Keratinocyte (primary cell): ENCODE measurements around the gene IER3. TPM values are rescaled to one million over a fixed set of nuclear protein-coding genes. Genes with fewer than 3 reads are reported as not detected.

ENCODE experiments used
- DNase-seq: peaks from one replicate; pipeline ENCODE4 v3.0.0-alpha.2; 2011; ENCODE audit warnings: low read depth, missing footprints, low spot score
- FAIRE-seq: peaks from 2 replicates; lab custom pipeline; 2011; peaks lifted over from hg19 to GRCh38; lab: Jason Lieb, UNC
- H2AFZ ChIP-seq: 2 replicates; pipeline ENCODE4 v1.6.0; 2012; ENCODE audit warnings: low read length, control low read depth, inconsistent platforms; ENCODE audit not compliant: control insufficient read depth
- H3K27ac ChIP-seq: 2 replicates; pipeline ENCODE4 v1.5.1; 2011; ENCODE audit warnings: low read length; ENCODE audit not compliant: control insufficient read depth, insufficient read depth
- H3K27me3 ChIP-seq: 3 replicates; pipeline ENCODE4 v1.6.0; 2011; ENCODE audit warnings: low read length; ENCODE audit not compliant: control insufficient read depth, insufficient read depth; ENCODE audit errors: extremely low read depth
- H3K36me3 ChIP-seq, 2 experiments: 2 replicates in 1 of 2; 3 replicates in 1 of 2; pipeline ENCODE4 v1.5.1; 2011; ENCODE audit warnings: low read length in 2 of 2, mild to moderate bottlenecking in 1 of 2; ENCODE audit not compliant: control insufficient read depth in 2 of 2, insufficient read depth in 2 of 2; ENCODE audit errors: extremely low read depth in 1 of 2
- H3K4me1 ChIP-seq: 3 replicates; pipeline ENCODE4 v1.5.1; 2011; ENCODE audit warnings: low read length; ENCODE audit not compliant: control insufficient read depth, insufficient read depth; ENCODE audit errors: extremely low read depth
- H3K4me2 ChIP-seq: 3 replicates; pipeline ENCODE4 v1.6.0; 2011; ENCODE audit warnings: low read depth, low read length; ENCODE audit not compliant: control insufficient read depth, insufficient read depth; ENCODE audit errors: extremely low read depth
- H3K4me3 ChIP-seq, 3 experiments: fragments of 200-600 bp in 1 of 3; sonication (generic) in 1 of 3; 2 replicates in 2 of 3; 3 replicates in 1 of 3; pipeline ENCODE4 v1.5.1; 2011 to 2016; ENCODE audit warnings: low read length in 3 of 3, mild to moderate bottlenecking in 3 of 3, control low read depth in 2 of 3, inconsistent platforms in 1 of 3, low read depth in 1 of 3, mixed read lengths in 1 of 3, mixed run types in 1 of 3, moderate library complexity in 1 of 3; ENCODE audit not compliant: control insufficient read depth in 2 of 3, insufficient read depth in 2 of 3; ENCODE audit errors: extremely low read depth in 1 of 3
- H3K79me2 ChIP-seq: 2 replicates; pipeline ENCODE4 v1.6.0; 2012; ENCODE audit warnings: low read length; ENCODE audit not compliant: control insufficient read depth, insufficient read depth
- H3K9ac ChIP-seq: 3 replicates; pipeline ENCODE4 v1.6.0; 2011; ENCODE audit warnings: low read length; ENCODE audit not compliant: control insufficient read depth, insufficient read depth; ENCODE audit errors: extremely low read depth
- H3K9me1 ChIP-seq: 3 replicates; pipeline ENCODE4 v1.6.0; 2011; ENCODE audit warnings: low read length; ENCODE audit not compliant: control insufficient read depth, insufficient read depth; ENCODE audit errors: extremely low read depth
- H3K9me3 ChIP-seq: 2 replicates; pipeline ENCODE4 v1.5.1; 2012; ENCODE audit warnings: low read depth, low read length; ENCODE audit not compliant: control insufficient read depth
- H4K20me1 ChIP-seq: 3 replicates; pipeline ENCODE4 v1.6.0; 2011; ENCODE audit warnings: low read length; ENCODE audit not compliant: control insufficient read depth, insufficient read depth; ENCODE audit errors: extremely low read depth
- CTCF ChIP-seq, 3 experiments: IDR thresholded peaks in 1 of 3; conservative IDR thresholded peaks in 1 of 3; optimal IDR thresholded peaks in 1 of 3; 2 replicates in 2 of 3; 3 replicates in 1 of 3; pipeline versions ENCODE3 to v1.5.1; 2011; ENCODE audit warnings: low read length in 3 of 3, mild to moderate bottlenecking in 3 of 3, moderate library complexity in 2 of 3, control low read depth in 1 of 3, inconsistent platforms in 1 of 3; ENCODE audit not compliant: insufficient read depth in 2 of 3; ENCODE audit errors: extremely low read depth in 1 of 3
- EZH2 ChIP-seq: IDR thresholded peaks from one replicate; pipeline ENCODE4 v1.6.1; 2012; ENCODE audit warnings: inconsistent platforms, mild to moderate bottlenecking, low read length, moderate library complexity
- dilution Hi-C: fragments of 300-500 bp; cut with MboI; formaldehyde crosslinking; loops from one replicate; pipeline ENCODE4 v1.7.0; 2020; ENCODE audit warnings: low sequenced_read_pairs; ENCODE audit not compliant: extremely low pct_ligation_motif_present
- polyA plus RNA-seq, 5 experiments: library from polyadenylated mRNA; depleted of rRNA in 3 of 5; stranded (reverse) in 3 of 5; stranded (forward) in 1 of 5; unstranded in 1 of 5; fragments of >200 nt; gene quantifications; 1 replicate in 1 of 5; 2 replicates in 3 of 5; 3 replicates in 1 of 5; pipeline versions ENCODE4 v1.2.1 to v1.2.3, GENCODE V29; 2011 to 2012; ENCODE audit warnings: missing spikeins in 2 of 5, low read depth in 1 of 5, low replicate concordance in 1 of 5

IER3 gene
- polyA plus RNA-seq, 1 donor (not counting 4 experiments of a cell fraction or from before 2014, with no cell fraction given) = 277 TPM

DNA sequence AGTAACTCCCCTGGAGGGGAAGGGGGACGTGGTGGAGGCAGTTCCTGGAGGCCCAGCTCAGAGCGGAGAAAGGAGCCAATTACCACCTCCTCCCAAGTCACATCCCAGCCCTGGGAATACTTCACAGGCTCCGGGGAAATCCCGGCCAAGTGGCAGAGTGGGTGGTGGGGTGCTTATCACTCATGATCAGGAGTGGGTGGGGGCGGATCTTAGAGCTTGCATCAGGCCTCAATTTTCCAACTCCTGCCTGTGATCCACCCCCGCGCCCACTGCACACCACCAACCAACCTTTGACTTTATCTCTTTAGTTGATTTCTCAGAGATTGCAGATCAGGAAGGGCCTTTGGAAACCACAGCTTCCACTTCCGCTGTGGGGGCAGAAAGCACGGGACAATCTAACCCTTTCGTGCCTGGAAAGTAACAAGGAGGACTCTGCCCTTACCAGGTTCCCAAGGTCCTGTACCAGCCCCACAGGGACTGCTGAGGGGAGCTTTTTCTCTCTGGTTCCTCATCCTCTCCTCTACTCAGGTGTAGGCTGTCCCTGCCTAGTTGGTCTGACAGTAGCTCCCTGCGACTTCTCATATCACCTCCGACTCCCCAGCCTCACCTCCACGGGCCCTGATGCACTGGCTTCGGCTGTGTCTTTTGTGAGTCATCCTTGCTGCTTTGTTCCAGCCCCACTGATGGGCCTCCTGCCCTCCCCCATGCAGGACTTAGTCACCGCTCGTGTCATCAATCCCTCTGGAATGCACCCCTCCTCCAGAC is 24.9 kb upstream of the IER3 start:
- Histone ChIP-seq H3K79me2 (no peaks in the 10 kb centered on the region), H3K4me1 (peaks cover 34% of the 10 kb centered on the region), H3K27ac (peak overlapping the region; percentile 95), H2AFZ (no peak overlapping the region), H4K20me1 (no peaks in the 10 kb centered on the region), H3K27me3 (no peaks in the 10 kb centered on the region), H3K4me2 (peak overlapping the region; percentile 73), H3K9ac (peak overlapping the region; percentile 79), H3K36me3 (no peaks in the 10 kb centered on the region), H3K4me3 (peak overlapping the region; percentile 19 to 47 (median 27)), H3K9me3 (no peaks in the 10 kb centered on the region), H3K9me1 (no peaks in the 10 kb centered on the region)
- no peak for TF ChIP-seq EZH2
- no peak for TF ChIP-seq CTCF (optimal IDR thresholded peaks at IDR 0.05 in 1 of 3, IDR thresholded peaks at IDR 0.05 in 1 of 3, conservative IDR thresholded peaks at IDR 0.05 in 1 of 3; ENCODE audit: extremely low read depth in 1 of 3, insufficient read depth in 2 of 3, low read length in 3 of 3)
- DNase-seq = peak; percentile 95
- dilution Hi-C loops = no loop called here
- FAIRE-seq = peak; percentile 58

DNA sequence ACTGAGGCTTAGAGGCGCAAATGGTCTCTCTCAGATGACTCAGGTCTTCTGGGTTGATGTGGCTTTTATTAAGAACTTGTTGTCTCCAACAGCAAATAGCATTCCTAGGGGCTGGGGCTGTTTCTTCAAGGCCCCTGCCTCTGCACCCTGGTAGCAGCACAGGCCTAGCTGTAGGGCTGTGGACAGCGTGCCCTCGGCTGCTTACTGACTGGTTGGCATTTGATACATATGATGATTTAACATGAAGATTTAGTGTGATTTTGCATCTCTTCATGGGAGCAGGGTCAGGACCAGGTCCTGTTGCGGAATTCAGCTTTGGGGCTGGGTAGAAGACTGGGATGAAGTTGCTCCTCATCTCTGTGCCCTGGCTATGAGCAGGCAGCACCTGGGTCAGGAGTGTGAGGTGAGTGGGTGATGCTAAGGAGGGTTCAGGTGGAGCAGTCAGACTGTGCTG is 24.3 kb upstream of the IER3 start:
- no peaks in the 10 kb centered on the region for H3K79me2 ChIP-seq
- peaks cover 40% of the 10 kb centered on the region for H3K4me1 ChIP-seq
- TF ChIP-seq EZH2 = no peak
- no peak for TF ChIP-seq CTCF (optimal IDR thresholded peaks at IDR 0.05 in 1 of 3, IDR thresholded peaks at IDR 0.05 in 1 of 3, conservative IDR thresholded peaks at IDR 0.05 in 1 of 3; ENCODE audit: extremely low read depth in 1 of 3, insufficient read depth in 2 of 3, low read length in 3 of 3)
- peak overlapping the region; percentile 73 for H3K4me2 ChIP-seq
- FAIRE-seq = no peak
- no peaks in the 10 kb centered on the region for H3K36me3 ChIP-seq
- H2AFZ ChIP-seq = no peak overlapping the region
- no peaks in the 10 kb centered on the region for H3K9me3 ChIP-seq
- no peaks in the 10 kb centered on the region for H4K20me1 ChIP-seq
- H3K4me3 ChIP-seq = no peak overlapping the region
- H3K9ac ChIP-seq = peak overlapping the region; percentile 79
- H3K27me3 ChIP-seq = no peaks in the 10 kb centered on the region
- H3K27ac ChIP-seq = peak overlapping the region; percentile 95
- H3K9me1 ChIP-seq = no peaks in the 10 kb centered on the region
- dilution Hi-C loops = no loop called here
- no peak for DNase-seq
